ENCODE measurements around the gene SELPLG. TPM values are rescaled to one million over a fixed set of nuclear protein-coding genes. Genes with fewer than 3 reads are reported as not detected.
"Not testable (repeated sequence)": the region's sequence is repeated elsewhere in the genome, so short reads cannot be mapped to it uniquely, and the experiment has no call there.

Gene SELPLG
- total RNA-seq, 1 donor from 2014 or later, result 2.0 TPM

GRCh38 chr12:108618953-108619274 lies 14.8 kb downstream of the SELPLG start:
- not testable (repeated sequence) for DNase-seq

GRCh38 chr12:108618079-108618952 lies 15.4 kb downstream of the SELPLG start:
- peak; percentile 50 for DNase-seq

DNA sequence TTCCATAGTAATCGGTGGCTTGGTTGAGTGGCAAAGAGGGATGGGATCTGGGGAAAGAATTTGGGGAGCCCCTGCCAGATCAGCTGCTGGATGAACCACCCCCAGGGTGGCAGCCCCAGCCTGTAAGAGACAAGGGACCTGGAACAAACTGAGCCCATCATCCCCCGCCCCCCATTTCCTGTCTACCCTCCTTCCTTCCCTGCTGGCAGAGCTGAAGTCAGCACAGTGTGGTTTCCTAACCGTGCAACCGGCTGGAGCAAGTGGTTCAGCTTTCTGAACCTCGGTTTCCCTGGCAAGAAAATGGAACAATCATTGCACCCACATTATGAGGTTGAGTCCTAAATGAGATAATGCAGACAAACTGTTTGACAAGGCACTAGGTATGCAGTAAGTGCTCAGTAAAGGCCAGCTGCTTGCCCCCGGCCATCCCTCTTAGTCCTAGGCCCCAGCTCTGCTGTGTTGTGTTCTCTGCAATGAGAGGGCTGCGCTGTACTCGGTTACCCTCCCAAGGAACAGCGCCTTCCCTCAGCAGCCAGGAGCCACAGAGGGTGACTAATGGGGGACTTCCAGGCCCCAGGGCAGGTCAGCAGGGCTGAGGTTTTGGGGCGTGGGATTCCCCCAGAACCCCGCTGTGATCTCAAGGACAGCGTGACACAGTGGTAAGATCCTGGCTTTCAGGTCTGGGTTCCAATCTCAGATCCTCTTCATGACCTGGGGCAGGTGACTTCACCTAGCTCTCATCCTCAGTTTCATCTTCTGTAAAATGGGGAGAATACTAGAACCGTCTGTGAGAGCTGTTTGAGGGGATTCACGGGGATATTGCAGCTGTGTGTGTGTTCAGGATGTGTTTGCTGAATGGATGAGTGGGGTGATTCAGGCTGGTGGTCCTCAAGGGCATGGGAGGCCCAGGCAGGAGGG lies 16.5 kb downstream of the SELPLG start:
- DNase-seq, result no peak

DNA sequence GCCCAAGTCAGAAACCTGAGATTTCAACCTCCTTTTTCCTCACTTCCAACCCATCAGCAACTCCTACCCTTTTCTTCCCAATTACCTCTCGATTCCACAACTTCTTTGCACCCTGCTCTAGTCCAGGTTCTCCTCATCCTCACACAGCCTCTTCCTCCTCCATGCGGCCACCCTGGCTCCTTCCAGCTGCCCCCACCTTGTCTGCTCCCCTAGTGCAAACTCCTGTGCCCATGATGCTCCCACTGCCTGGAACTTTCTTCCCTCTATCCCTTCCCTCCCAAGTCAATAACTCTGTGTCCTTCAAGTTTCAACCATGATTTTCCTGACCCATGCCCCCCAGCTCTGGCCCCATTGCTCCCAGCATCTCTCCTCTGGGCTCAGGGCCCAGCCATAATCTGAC lies 17.3 kb downstream of the SELPLG start:
- no peak for DNase-seq

GRCh38 chr12:108615918-108616317 lies 17.8 kb downstream of the SELPLG start:
- no peak for DNase-seq

- no peak for DNase-seq
Observed at GRCh38 chr12:108614639-108615038, 19.1 kb downstream of the SELPLG start.

DNA sequence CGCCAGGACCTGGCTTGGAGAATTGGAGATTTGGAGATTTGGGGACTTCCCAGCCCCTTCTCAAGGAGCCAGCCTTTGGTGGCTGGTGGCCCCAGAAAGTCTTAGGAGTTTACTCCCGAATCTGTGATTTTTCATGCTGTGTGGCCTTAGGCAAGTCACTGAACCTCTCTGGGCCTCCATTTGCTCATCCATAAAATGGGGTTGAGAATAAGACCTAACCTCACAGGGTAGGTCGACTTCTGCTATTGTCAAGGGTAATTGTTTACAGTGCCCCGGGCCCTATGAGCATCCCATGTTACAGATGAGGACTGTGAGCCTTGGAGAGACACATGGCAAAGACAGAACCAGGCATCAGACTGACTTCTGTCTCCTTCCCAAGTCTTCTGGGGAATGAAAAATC lies 19.7 kb downstream of the SELPLG start:
- DNase-seq, result no peak

DNA sequence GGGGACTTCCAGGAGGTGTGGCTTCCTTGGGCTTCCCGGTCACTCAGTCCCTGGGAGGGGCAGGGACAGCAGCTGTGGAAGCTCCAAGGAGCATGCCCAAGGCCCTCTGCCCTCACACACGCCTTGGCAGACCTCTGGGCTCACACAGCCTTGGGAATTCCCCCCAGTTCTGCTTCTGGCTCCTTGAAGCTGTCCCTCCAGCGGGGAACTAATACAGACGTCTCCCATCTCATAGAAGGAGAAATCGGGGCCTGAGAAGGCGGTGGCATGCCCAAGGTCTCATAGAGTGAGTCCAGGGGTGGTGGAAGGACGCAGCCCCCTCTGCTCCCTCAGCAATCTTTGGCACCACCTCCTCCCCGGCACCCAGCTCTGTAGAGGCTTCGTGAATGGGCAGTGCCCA lies 20.1 kb downstream of the SELPLG start:
- no peak for DNase-seq

- DNase-seq, result no peak
Observed at GRCh38 chr12:108612788-108613282, 20.9 kb downstream of the SELPLG start.

DNA sequence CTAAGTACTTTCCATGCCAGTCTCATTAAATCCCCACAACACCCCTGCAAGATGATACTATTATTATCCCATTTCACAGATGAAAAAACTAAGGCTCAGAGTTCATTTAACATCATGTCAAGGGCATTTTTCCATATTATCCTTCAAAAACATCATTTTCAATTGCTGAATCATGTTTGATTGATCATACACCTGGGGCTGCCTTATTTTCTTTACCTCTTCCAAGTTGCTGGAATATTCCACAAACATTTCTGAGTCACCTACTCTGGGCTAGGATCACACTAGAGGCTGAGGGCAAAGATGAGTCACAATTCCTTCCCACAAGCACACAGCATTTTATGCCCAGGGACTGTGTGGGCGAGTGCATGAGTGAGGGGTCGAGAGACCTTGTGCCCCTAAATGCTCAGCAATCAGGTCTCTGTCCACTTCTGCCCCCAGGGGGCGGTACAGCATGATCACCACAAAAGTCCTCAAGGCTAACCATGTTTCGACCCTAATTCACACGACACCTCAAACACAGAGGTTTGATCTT lies 21.7 kb downstream of the SELPLG start:
- no peak for DNase-seq

GRCh38 chr12:108610856-108611605 lies 22.7 kb downstream of the SELPLG start:
- no peak for DNase-seq

- no peak for DNase-seq
Observed at GRCh38 chr12:108610336-108610815, 23.3 kb downstream of the SELPLG start.

DNA sequence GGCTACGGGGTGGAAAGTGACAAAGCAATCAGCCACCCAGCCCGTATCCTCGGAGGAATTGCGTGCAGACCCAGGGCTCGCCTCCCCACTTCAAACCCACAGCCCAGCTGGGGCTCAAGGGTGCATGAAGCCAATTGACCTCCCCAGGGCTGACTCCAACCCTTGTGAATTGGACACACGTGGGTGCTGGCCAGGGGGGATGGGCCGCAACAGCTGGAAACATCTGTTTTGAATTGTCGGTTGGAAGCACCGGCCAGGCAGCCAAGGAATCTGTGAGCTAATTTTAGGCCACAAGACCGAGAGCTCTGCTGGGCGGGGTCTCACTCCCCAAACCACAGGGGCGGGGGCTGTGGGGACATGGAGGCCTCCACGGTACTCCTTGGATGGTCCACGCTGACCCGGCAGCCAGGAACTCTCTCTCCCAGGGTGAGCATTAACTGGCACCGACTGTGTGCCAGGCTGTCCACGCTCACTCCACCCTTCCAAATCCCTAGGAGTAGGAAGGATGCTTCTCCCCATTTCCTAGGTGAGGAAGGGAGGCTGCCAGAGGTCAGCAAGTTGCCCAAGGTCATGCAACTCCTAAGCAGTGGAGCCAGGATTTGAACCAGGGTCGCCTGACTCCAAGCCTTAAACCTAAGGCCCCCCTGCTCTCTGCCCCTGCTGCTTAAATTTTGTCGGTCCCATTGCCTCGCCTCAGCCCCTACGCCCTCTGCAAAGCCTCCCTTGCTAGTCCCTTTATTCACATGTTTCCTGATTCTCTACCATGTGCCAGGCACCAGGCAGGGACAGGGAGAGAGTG lies 24.0 kb downstream of the SELPLG start:
- no peak for DNase-seq

GRCh38 chr12:108608616-108609015 lies 25.1 kb downstream of the SELPLG start:
- no peak for DNase-seq

- no peak for DNase-seq
Observed at GRCh38 chr12:108607981-108608600, 25.6 kb downstream of the SELPLG start.

DNA sequence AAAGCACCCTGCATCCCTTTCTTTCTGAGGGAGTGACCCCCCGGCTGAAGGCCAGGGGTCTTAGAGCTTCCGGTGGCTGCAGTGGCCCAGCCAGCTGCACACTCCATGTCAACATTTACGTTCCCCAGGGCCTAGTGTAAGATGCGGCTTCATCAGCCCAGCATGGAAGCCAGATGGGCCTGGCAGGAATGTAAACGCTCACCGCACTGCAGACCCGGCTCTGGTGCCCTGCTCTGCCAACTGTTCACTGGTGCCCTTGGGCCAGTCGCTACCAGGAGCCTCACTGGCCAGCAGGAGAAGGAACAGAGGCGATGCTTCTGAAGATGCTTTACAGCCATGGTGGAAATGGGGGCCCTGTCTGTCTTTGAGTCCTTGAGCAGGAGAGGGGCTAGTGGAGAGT lies 27.2 kb downstream of the SELPLG start:
- no peak for DNase-seq

DNA sequence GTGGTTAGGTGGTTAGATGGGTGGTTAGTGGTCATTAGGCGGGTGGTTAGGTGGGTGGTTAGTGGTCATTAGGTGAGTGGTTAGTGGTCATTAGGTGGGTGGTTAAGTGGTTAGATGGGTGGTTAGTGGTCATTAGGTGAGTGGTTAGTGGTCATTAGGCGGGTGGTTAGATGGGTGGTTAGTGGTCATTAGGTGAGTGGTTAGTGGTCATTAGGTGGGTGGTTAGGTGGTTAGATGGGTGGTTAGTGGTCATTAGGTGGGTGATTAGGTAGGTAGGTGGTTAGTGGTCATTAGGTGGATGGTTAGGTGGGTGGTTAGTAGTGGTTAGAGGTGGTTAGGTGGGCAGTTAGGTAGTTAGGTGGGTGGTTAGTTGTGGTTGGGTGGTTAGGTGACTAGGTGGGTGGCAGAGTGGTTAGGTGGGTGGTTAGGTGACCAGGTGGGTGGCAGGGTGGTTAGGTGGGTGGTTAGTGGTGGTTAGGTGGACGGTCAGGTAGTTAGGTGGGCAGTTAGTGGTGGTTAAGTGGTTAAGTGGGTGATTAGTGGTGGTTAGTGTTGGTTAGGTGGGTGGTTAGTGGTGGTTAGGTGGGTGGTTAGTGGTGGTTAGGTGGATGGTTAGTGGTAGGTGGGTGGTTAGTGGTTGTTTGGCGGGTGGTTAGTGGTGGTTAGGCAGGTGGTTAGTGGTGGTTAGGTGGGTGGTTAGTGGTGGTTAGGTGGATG lies 27.8 kb downstream of the SELPLG start:
- DNase-seq, result no peak

DNA sequence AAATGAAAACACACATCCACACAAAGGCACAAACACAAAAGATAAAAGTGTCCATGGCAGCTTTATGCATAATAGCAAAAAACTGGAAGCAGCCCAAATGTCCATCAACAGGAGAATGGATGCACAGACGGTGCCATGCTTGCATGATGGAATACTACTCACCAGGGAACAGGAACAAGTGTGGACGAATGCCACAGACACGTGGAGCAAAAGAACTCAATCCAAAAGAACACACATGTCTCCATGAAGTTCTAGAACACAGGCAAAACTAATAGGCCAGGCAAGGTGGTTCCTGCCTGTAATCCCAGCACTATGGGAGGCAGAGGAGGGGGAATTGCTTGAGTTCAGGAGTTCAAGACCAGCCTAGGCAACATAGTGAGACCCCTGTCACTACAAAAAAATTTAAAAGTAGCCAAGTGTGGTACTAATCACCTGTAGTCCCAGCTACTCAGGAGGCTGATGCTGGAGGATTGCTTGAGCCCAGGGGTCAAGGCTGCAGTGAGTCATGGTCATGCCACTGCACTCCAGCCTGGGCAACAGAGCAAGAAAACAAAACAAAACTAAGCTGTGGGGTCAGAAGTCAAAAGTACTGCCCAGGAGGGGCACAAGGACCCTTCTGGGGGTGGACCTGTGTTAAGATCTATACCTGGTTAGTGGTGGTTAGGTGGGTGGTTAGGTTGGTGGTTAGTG lies 28.5 kb downstream of the SELPLG start:
- no peak for DNase-seq

DNA sequence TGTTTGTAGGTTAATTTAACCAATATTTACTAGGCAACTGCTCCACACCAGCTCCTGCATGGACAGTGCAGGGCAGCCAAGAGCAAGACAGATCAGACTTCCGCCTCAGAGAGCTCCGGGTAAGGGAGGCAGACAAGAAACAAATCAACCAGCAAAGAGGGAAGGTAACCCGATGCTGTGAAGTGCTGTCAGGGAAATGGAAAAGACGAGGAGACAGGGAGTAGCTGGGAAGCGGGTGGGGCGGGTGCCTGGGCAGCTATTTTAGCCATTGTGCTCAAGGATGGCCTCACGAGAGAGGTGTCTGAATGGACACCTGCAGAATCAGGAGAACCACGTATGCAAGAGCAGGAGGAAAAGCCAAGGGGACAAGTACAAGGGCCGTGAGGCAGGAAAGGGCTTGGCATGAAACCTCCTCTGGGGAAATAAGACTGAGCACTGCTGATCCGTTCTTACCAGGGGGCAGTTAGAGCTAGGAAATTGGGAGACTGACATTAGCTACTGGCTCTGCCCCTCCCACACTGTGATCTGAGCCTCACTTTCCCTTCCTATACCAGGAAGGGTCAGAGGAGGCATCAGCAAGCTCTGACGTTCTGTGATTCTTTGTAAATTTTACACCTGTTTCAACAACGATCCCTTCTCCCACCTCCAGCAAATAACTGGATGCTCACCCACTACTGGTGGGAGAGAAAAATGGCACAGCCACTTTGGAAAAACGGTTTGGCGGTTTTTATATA lies 29.3 kb downstream of the SELPLG start:
- DNase-seq, result no peak

All from occipital lobe (tissue), 2 donors.